IPS-15b (cell line): Measurements from ENCODE around the gene RNF123.

Experiments
- H3K27me3 ChIP-seq: one replicate; pipeline ENCODE4 v1.6.1; 2013; ENCODE audit warnings: low read length; ENCODE audit not compliant: control insufficient read depth, insufficient read depth
- H3K36me3 ChIP-seq: one replicate; pipeline ENCODE4 v1.6.1; 2013; ENCODE audit warnings: low read length; ENCODE audit not compliant: control insufficient read depth, insufficient read depth
- H3K4me1 ChIP-seq: one replicate; pipeline ENCODE4 v1.6.1; 2013; ENCODE audit warnings: mild to moderate bottlenecking, low read length; ENCODE audit not compliant: control insufficient read depth, insufficient read depth
- H3K4me3 ChIP-seq: one replicate; pipeline ENCODE4 v1.5.1; 2013; ENCODE audit warnings: low read depth, low read length
- H3K9ac ChIP-seq: one replicate; pipeline ENCODE4 v1.6.1; 2013; ENCODE audit warnings: low read depth, mild to moderate bottlenecking, low read length
- H3K9me3 ChIP-seq: one replicate; pipeline ENCODE4 v1.6.1; 2013; ENCODE audit warnings: mild to moderate bottlenecking, low read length; ENCODE audit not compliant: control insufficient read depth, insufficient read depth

Gene RNF123

DNA sequence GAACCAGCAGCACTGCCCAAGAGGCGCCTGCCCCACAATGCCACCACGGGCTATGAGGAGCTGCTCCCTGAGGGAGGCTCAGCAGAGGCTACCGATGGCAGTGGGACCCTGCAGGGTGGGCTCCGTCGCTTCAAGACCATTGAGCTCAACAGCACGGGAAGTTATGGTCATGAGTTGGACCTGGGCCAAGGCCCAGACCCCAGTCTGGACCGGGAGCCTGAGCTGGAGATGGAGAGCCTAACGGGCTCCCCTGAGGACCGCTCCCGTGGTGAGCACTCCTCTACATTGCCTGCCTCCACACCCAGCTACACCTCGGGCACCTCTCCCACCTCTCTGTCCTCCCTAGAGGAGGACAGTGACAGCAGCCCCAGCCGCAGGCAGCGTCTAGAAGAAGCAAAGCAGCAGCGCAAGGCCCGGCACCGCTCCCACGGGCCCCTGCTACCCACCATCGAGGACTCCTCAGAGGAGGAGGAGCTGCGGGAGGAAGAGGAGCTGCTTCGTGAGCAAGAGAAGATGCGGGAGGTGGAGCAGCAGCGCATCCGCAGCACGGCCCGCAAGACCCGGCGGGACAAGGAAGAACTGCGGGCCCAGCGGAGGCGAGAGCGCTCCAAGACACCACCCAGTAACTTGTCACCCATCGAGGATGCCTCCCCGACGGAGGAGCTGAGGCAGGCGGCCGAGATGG lies 37.0 kb upstream of the RNF123 start:
- Histone ChIP-seq H3K4me1 (no peaks in the 10 kb centered on the region), H3K27me3 (no peaks in the 10 kb centered on the region), H3K9ac (no peak overlapping the region), H3K36me3 (no peaks in the 10 kb centered on the region), H3K4me3 (no peak overlapping the region), H3K9me3 (no peaks in the 10 kb centered on the region)

DNA sequence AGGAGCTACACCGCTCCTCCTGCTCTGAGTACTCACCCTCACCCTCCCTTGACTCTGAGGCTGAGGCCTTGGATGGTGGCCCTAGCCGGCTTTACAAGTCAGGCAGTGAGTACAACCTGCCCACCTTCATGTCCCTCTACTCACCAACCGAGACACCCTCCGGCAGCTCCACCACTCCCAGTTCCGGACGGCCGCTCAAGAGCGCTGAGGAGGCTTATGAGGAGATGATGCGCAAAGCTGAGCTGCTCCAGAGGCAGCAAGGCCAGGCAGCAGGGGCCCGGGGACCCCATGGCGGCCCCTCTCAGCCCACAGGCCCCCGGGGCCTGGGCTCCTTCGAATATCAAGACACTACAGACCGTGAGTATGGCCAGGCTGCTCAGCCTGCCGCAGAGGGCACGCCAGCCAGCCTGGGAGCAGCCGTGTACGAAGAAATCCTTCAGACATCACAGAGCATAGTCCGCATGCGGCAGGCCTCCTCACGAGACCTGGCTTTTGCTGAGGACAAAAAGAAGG lies 36.4 kb upstream of the RNF123 start:
- no peaks in the 10 kb centered on the region for H3K4me1 ChIP-seq

DNA sequence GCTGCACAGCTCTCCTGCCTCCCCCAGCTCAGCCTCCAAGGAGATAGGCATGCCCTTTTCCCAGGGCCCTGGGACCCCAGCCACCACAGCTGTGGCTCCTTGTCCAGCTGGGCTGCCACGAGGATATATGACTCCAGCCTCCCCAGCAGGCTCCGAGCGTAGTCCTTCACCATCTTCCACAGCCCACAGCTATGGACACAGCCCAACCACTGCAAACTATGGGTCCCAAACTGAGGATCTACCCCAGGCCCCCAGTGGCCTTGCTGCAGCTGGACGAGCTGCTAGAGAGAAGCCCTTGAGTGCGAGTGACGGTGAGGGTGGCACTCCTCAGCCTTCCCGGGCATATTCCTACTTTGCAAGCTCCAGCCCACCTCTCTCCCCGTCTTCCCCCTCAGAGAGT lies 35.7 kb upstream of the RNF123 start:
- Histone ChIP-seq H3K27me3 (no peaks in the 10 kb centered on the region), H3K36me3 (no peaks in the 10 kb centered on the region), H3K9ac (no peak overlapping the region), H3K4me1 (no peaks in the 10 kb centered on the region), H3K4me3 (no peak overlapping the region), H3K9me3 (no peaks in the 10 kb centered on the region)

More for the DNA sequence above, 36.4 kb upstream of the RNF123 start:
- H3K4me3 ChIP-seq: no peak overlapping the region
- H3K36me3 ChIP-seq: no peaks in the 10 kb centered on the region
- H3K9ac ChIP-seq: no peak overlapping the region
- no peaks in the 10 kb centered on the region for H3K9me3 ChIP-seq
- no peaks in the 10 kb centered on the region for H3K27me3 ChIP-seq

DNA sequence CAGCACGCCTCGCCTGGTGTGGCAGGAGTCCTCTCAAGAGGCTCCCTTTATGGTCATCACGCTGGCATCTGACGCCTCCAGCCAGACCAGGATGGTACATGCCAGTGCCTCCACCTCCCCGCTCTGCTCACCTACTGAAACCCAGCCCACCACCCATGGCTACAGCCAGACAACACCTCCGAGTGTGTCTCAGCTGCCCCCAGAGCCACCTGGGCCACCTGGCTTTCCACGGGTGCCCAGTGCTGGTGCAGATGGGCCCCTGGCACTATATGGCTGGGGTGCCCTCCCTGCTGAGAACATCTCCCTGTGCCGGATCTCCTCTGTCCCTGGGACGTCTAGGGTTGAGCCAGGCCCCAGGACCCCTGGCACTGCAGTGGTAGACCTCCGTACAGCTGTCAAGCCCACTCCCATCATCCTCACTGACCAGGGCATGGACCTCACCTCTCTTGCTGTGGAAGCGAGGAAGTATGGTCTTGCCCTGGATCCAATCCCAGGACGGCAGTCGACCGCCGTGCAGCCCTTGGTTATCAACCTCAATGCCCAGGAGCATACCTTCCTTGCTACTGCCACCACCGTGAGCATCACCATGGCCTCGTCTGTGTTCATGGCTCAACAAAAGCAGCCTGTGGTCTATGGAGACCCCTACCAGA lies 35.1 kb upstream of the RNF123 start:
- Histone ChIP-seq H3K9ac (no peak overlapping the region), H3K4me3 (no peak overlapping the region), H3K27me3 (no peaks in the 10 kb centered on the region), H3K9me3 (no peaks in the 10 kb centered on the region), H3K36me3 (no peaks in the 10 kb centered on the region), H3K4me1 (no peaks in the 10 kb centered on the region)

DNA sequence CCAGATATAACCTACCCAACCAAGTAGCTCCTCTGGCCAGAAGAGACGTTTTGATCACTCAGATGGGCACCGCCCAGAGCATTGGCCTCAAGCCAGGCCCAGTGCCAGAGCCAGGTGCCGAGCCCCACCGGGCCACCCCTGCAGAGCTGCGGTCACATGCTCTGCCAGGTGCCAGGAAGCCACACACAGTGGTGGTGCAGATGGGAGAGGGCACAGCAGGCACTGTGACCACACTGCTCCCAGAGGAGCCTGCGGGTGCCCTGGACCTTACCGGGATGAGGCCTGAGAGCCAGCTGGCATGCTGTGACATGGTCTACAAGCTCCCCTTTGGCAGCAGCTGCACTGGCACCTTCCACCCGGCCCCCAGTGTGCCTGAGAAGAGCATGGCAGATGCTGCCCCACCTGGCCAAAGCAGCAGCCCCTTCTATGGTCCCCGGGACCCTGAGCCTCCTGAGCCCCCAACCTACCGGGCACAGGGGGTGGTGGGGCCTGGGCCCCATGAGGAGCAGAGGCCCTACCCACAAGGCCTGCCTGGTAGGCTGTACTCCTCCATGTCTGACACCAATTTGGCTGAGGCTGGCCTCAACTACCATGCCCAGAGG lies 34.3 kb upstream of the RNF123 start:
- Histone ChIP-seq H3K4me1 (no peaks in the 10 kb centered on the region), H3K9ac (no peak overlapping the region), H3K9me3 (no peaks in the 10 kb centered on the region), H3K27me3 (no peaks in the 10 kb centered on the region), H3K4me3 (no peak overlapping the region), H3K36me3 (no peaks in the 10 kb centered on the region)

GRCh38 chr3:49655731-49656285 lies 33.5 kb upstream of the RNF123 start:
- Histone ChIP-seq H3K36me3 (no peaks in the 10 kb centered on the region), H3K4me1 (no peaks in the 10 kb centered on the region), H3K27me3 (no peaks in the 10 kb centered on the region), H3K9me3 (no peaks in the 10 kb centered on the region), H3K4me3 (no peak overlapping the region), H3K9ac (no peak overlapping the region)

DNA sequence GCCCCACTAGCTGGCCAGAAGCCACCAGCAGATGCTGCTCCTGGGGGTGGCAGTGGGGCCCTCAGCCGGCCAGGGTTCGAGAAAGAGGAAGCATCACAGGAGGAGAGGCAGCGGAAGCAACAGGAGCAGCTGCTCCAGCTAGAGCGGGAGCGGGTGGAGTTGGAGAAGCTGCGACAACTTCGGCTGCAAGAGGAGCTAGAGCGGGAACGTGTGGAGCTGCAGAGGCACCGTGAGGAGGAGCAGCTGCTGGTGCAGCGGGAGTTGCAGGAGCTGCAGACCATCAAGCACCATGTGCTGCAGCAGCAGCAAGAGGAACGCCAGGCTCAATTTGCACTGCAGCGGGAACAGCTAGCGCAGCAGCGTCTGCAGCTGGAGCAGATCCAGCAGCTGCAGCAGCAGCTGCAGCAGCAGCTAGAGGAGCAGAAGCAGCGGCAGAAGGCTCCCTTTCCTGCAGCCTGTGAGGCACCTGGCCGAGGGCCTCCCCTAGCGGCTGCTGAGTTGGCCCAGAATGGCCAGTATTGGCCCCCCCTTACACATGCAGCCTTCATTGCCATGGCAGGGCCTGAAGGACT lies 32.7 kb upstream of the RNF123 start:
- no peaks in the 10 kb centered on the region for H3K9me3 ChIP-seq
- H3K4me3 ChIP-seq: no peak overlapping the region
- H3K9ac ChIP-seq: no peak overlapping the region
- no peaks in the 10 kb centered on the region for H3K36me3 ChIP-seq
- no peaks in the 10 kb centered on the region for H3K4me1 ChIP-seq
- H3K27me3 ChIP-seq: no peaks in the 10 kb centered on the region

- no peaks in the 10 kb centered on the region for H3K27me3 ChIP-seq
- no peaks in the 10 kb centered on the region for H3K36me3 ChIP-seq
- H3K4me1 ChIP-seq: no peaks in the 10 kb centered on the region
- H3K9ac ChIP-seq: no peak overlapping the region
- H3K4me3 ChIP-seq: no peak overlapping the region
- no peaks in the 10 kb centered on the region for H3K9me3 ChIP-seq
These were observed 32.0 kb upstream of the RNF123 start for GRCh38 chr3:49657208-49657915.

- no peak overlapping the region for H3K4me3 ChIP-seq
- no peak overlapping the region for H3K9ac ChIP-seq
- H3K27me3 ChIP-seq: no peaks in the 10 kb centered on the region
- no peaks in the 10 kb centered on the region for H3K9me3 ChIP-seq
- no peaks in the 10 kb centered on the region for H3K36me3 ChIP-seq
- H3K4me1 ChIP-seq: no peaks in the 10 kb centered on the region
These were observed 30.6 kb upstream of the RNF123 start for GRCh38 chr3:49658711-49659110.

- H3K4me3 ChIP-seq: no peak overlapping the region
- no peaks in the 10 kb centered on the region for H3K4me1 ChIP-seq
- no peaks in the 10 kb centered on the region for H3K9me3 ChIP-seq
- H3K9ac ChIP-seq: no peak overlapping the region
- H3K27me3 ChIP-seq: no peaks in the 10 kb centered on the region
- no peaks in the 10 kb centered on the region for H3K36me3 ChIP-seq
These were observed 29.6 kb upstream of the RNF123 start for GRCh38 chr3:49659756-49660155.

- no peaks in the 10 kb centered on the region for H3K9me3 ChIP-seq
- no peaks in the 10 kb centered on the region for H3K36me3 ChIP-seq
- no peak overlapping the region for H3K9ac ChIP-seq
- no peak overlapping the region for H3K4me3 ChIP-seq
- H3K4me1 ChIP-seq: no peaks in the 10 kb centered on the region
- no peaks in the 10 kb centered on the region for H3K27me3 ChIP-seq
These were observed 28.1 kb upstream of the RNF123 start for GRCh38 chr3:49661281-49661680.
